ENCODE data around the gene ANKUB1.

The ANKUB1 gene

DNA sequence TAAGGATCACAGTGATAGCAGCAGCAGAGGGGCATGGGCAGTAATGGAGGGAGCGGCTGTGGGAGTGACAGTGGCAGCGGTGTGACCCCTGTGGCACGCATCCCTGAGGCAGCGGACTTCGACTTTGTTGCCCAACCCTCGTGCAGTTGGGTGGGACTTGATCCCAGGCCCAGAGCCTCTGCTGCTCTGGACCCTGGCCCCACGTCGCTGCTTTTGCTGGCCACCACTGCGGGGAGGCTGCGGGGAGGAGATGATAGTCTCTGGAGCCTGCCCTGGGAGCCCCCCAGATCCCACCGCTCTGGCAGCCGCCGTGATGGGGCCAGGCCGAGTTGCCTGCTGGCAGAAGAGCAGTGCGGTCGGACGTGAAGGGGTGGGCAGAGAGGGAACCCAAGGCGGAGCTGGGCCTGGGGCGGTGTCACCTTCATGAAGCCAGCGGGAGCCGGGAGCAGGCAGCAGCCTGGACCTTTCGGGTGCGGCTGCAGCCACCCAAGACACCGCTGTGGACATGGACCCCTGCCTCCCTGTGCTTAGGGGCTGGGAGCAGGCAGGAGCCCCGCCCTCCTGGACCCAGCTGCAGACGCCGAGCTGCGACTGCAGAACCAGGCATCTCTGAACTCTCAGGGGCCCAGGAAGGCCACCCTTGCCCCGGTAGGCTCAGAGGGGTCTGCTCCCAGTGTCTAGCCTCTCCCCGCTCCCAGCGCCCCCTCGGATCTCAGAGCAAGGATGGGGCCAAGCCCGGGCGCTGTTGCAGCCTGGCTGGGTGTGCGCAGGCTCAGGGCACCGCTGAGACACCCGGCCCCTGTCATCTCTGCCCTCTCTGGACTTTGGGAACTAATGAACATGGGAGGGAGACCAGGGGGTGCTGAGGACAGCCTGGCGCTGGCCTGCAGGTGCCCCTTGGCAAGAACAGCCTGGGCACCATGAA is 78.4 kb downstream of the ANKUB1 start:
- DNase-seq (ENCODE audit: low read depth, low spot score), result no peak
